A549 (cell line): ENCODE measurements around the gene CDH4.

ENCODE experiments used
- BHLHE40 ChIP-seq: IDR thresholded peaks from 2 replicates; pipeline ENCODE4 v1.6.1; 2012; ENCODE audit warnings: low read depth, low read length, inconsistent platforms
- HOXA7 ChIP-seq: fragments of 250-450 bp; sonication (Bioruptor Pico); IDR thresholded peaks from 2 replicates; pipeline ENCODE4 v1.5.0; 2020; ENCODE audit warnings: mild to moderate bottlenecking, moderate library complexity
- JUNB ChIP-seq: fragments of >200 bp; sonication (Bioruptor Twin); formaldehyde crosslinking; IDR thresholded peaks from 2 replicates; pipeline ENCODE4 v1.6.1; 2016
- MYC ChIP-seq: IDR thresholded peaks from 2 replicates; pipeline ENCODE4 v1.6.1; 2012; ENCODE audit warnings: mild to moderate bottlenecking, inconsistent platforms, low read length, improper control_type of control experiment, borderline replicate concordance
- NFE2L2 ChIP-seq: fragments of 150-350 bp; conservative IDR thresholded peaks from 2 replicates; pipeline ENCODE4 v1.6.1; 2014; ENCODE audit warnings: low read length
- POLR2A ChIP-seq: IDR thresholded peaks from 2 replicates; pipeline ENCODE4 v1.6.1; 2012; ENCODE audit warnings: mild to moderate bottlenecking, low read length
- TF ChIP-seq, protein P1 (sequence below): fragments of >200 bp; sonication (Bioruptor Twin); formaldehyde crosslinking; IDR thresholded peaks from 3 replicates; pipeline ENCODE4 v1.5.1; 2016

GRCh38 chr20:61297986-61298385, 45.9 kb downstream of the CDH4 start:
- TF ChIP-seq JUNB = no peak
- TF ChIP-seq, protein P1, sequence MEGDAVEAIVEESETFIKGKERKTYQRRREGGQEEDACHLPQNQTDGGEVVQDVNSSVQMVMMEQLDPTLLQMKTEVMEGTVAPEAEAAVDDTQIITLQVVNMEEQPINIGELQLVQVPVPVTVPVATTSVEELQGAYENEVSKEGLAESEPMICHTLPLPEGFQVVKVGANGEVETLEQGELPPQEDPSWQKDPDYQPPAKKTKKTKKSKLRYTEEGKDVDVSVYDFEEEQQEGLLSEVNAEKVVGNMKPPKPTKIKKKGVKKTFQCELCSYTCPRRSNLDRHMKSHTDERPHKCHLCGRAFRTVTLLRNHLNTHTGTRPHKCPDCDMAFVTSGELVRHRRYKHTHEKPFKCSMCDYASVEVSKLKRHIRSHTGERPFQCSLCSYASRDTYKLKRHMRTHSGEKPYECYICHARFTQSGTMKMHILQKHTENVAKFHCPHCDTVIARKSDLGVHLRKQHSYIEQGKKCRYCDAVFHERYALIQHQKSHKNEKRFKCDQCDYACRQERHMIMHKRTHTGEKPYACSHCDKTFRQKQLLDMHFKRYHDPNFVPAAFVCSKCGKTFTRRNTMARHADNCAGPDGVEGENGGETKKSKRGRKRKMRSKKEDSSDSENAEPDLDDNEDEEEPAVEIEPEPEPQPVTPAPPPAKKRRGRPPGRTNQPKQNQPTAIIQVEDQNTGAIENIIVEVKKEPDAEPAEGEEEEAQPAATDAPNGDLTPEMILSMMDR = no peak
- TF ChIP-seq MYC = no peak
- no peak for TF ChIP-seq NFE2L2
- TF ChIP-seq HOXA7 (CRISPR knock-in tag) = no peak
- TF ChIP-seq BHLHE40 = no peak
- no peak for TF ChIP-seq POLR2A
